HG03558 (cell line): ENCODE measurements around the gene SLC45A1.
"Not testable (repeated sequence)": the region's sequence is repeated elsewhere in the genome, so short reads cannot be mapped to it uniquely, and the experiment has no call there.

Source experiments
- ATAC-seq: cut with Tn5 transposase; IDR thresholded peaks from one replicate; pipeline ENCODE4 v1.9.1; 2021; ENCODE audit warnings: moderate number of reproducible peaks; ENCODE audit not compliant: unreplicated experiment; ENCODE audit errors: extremely low read depth

The SLC45A1 gene

GRCh38 chr1:8379513-8380186, 61.7 kb downstream of the SLC45A1 start:
- no peak for ATAC-seq

GRCh38 chr1:8380310-8380709, 62.4 kb downstream of the SLC45A1 start:
- ATAC-seq: not testable (repeated sequence)

- no peak for ATAC-seq
These were observed 63.7 kb downstream of the SLC45A1 start for GRCh38 chr1:8381618-8382017.

GRCh38 chr1:8382051-8382505, 64.2 kb downstream of the SLC45A1 start:
- no peak for ATAC-seq

GRCh38 chr1:8382608-8383505, 64.9 kb downstream of the SLC45A1 start:
- ATAC-seq: no peak

GRCh38 chr1:8384088-8384487, 66.2 kb downstream of the SLC45A1 start:
- ATAC-seq: no peak

- ATAC-seq: no peak
These were observed 66.7 kb downstream of the SLC45A1 start for GRCh38 chr1:8384577-8384976.

- no peak for ATAC-seq
These were observed 68.3 kb downstream of the SLC45A1 start for GRCh38 chr1:8386247-8386646.

- ATAC-seq: no peak
These were observed 71.0 kb downstream of the SLC45A1 start for GRCh38 chr1:8388732-8389562.

GRCh38 chr1:8389958-8390535, 72.1 kb downstream of the SLC45A1 start:
- no peak for ATAC-seq

GRCh38 chr1:8390707-8391106, 72.8 kb downstream of the SLC45A1 start:
- ATAC-seq: no peak

GRCh38 chr1:8392522-8392921, 74.6 kb downstream of the SLC45A1 start:
- no peak for ATAC-seq
